ENCODE results near the gene CLSTN1. TPM values are rescaled to one million over a fixed set of nuclear protein-coding genes. Genes with fewer than 3 reads are reported as not detected.

Gene CLSTN1
- total RNA-seq, 1 experiment from 2014 or later, result 106 TPM

- peak; percentile 44 for DNase-seq (ENCODE audit: unreplicated experiment)
- H3K27ac Mint-ChIP-seq (ENCODE audit: low read depth, unreplicated experiment), result no peak overlapping the region
Measured at GRCh38 chr1:9842781-9843575, 19.2 kb upstream of the CLSTN1 start.

GRCh38 chr1:9842073-9842711 is 18.4 kb upstream of the CLSTN1 start:
- Mint-ChIP-seq H3K4me3 (ENCODE audit: unreplicated experiment) (no peak overlapping the region), H3K4me1 (ENCODE audit: insufficient read depth, unreplicated experiment) (peaks cover 22% of the 10 kb centered on the region), H3K36me3 (ENCODE audit: insufficient read depth, unreplicated experiment) (no peaks in the 10 kb centered on the region), H3K9me3 (ENCODE audit: unreplicated experiment) (no peaks in the 10 kb centered on the region), H3K27me3 (ENCODE audit: insufficient read depth, unreplicated experiment) (no peaks in the 10 kb centered on the region), H3K27ac (ENCODE audit: low read depth, unreplicated experiment) (no peak overlapping the region)
- intact Hi-C loops (cut with micrococcal nuclease), result no loop called here
- no peak for TF ChIP-seq CTCF (IDR thresholded peaks at IDR 0.05; ENCODE audit: unreplicated experiment)
- POLR2A ChIA-PET, result interaction anchor here (0.7 to 3.1 kb wide), 4 partner anchors 10 to 35 kb away, joined by 4 to 12 read pairs (median 7); no protein-coding TSS in a partner anchor
- no TSS peak for BruUV-seq (replicated peaks)
- no peak for DNase-seq (ENCODE audit: unreplicated experiment)
- CTCF ChIA-PET, result interaction anchor here (0.7 to 1.7 kb wide), 5 partner anchors 10 to 58 kb away, joined by 3 to 6 read pairs (median 4); no protein-coding TSS in a partner anchor

More at GRCh38 chr1:9842781-9843575, 19.2 kb upstream of the CLSTN1 start:
- TF ChIP-seq CTCF (IDR thresholded peaks at IDR 0.05; ENCODE audit: unreplicated experiment), result no peak
- CTCF ChIA-PET, result interaction anchor here (0.7 to 1.8 kb wide), 5 partner anchors 9 to 55 kb away, joined by 3 to 7 read pairs (median 4); no protein-coding TSS in a partner anchor
- intact Hi-C loops (cut with micrococcal nuclease), result no loop called here
- Mint-ChIP-seq H3K27me3 (ENCODE audit: insufficient read depth, unreplicated experiment) (no peaks in the 10 kb centered on the region), H3K4me3 (ENCODE audit: unreplicated experiment) (no peak overlapping the region), H3K4me1 (ENCODE audit: insufficient read depth, unreplicated experiment) (peaks cover 16% of the 10 kb centered on the region), H3K9me3 (ENCODE audit: unreplicated experiment) (no peaks in the 10 kb centered on the region), H3K36me3 (ENCODE audit: insufficient read depth, unreplicated experiment) (no peaks in the 10 kb centered on the region)
- BruUV-seq (replicated peaks), result no TSS peak
- POLR2A ChIA-PET, result interaction anchor here (0.7 to 3.1 kb wide), 5 partner anchors 9 to 34 kb away, joined by 4 to 12 read pairs (median 5); no protein-coding TSS in a partner anchor

- TF ChIP-seq CTCF (IDR thresholded peaks at IDR 0.05; ENCODE audit: unreplicated experiment), result no peak
- ChIA-PET POLR2A (interaction anchor here (1.6 to 3.1 kb wide), 3 partner anchors 11 to 19 kb away, joined by 5 to 12 read pairs (median 9); no protein-coding TSS in a partner anchor), CTCF (interaction anchor here (0.7 to 1.7 kb wide), 3 partner anchors 27 to 57 kb away, joined by 3 to 6 read pairs (median 6); no protein-coding TSS in a partner anchor)
- no peaks in the 10 kb centered on the region for H3K27me3 Mint-ChIP-seq (ENCODE audit: insufficient read depth, unreplicated experiment)
- peaks cover 28% of the 10 kb centered on the region for H3K4me1 Mint-ChIP-seq (ENCODE audit: insufficient read depth, unreplicated experiment)
- H3K4me3 Mint-ChIP-seq (ENCODE audit: unreplicated experiment), result no peak overlapping the region
- H3K9me3 Mint-ChIP-seq (ENCODE audit: unreplicated experiment), result no peaks in the 10 kb centered on the region
- no peak for DNase-seq (ENCODE audit: unreplicated experiment)
- intact Hi-C loops (cut with micrococcal nuclease), result no loop called here
- BruUV-seq (replicated peaks), result no TSS peak
- H3K27ac Mint-ChIP-seq (ENCODE audit: low read depth, unreplicated experiment), result no peak overlapping the region
- H3K36me3 Mint-ChIP-seq (ENCODE audit: insufficient read depth, unreplicated experiment), result no peaks in the 10 kb centered on the region
Measured at GRCh38 chr1:9841460-9841859, 17.7 kb upstream of the CLSTN1 start.

- DNase-seq (ENCODE audit: unreplicated experiment), result peak; percentile 69
- Mint-ChIP-seq H3K36me3 (ENCODE audit: insufficient read depth, unreplicated experiment) (no peaks in the 10 kb centered on the region), H3K4me3 (ENCODE audit: unreplicated experiment) (no peak overlapping the region), H3K27me3 (ENCODE audit: insufficient read depth, unreplicated experiment) (no peaks in the 10 kb centered on the region), H3K27ac (ENCODE audit: low read depth, unreplicated experiment) (peak overlapping the region; percentile 39), H3K9me3 (ENCODE audit: unreplicated experiment) (no peaks in the 10 kb centered on the region), H3K4me1 (ENCODE audit: insufficient read depth, unreplicated experiment) (peaks cover 41% of the 10 kb centered on the region)
- ChIA-PET CTCF (interaction anchor here (0.5 kb wide), 1 partner anchor 214 kb away, joined by 4 read pairs; no protein-coding TSS in a partner anchor), POLR2A (interaction anchor here (0.6 to 3.1 kb wide), 2 partner anchors 14 to 70 kb away, joined by 3 to 12 read pairs; no protein-coding TSS in a partner anchor)
- BruUV-seq (replicated peaks), result no TSS peak
- intact Hi-C loops (cut with micrococcal nuclease), result no loop called here
- TF ChIP-seq CTCF (IDR thresholded peaks at IDR 0.05; ENCODE audit: unreplicated experiment), result no peak
Measured at GRCh38 chr1:9840176-9840575, 16.4 kb upstream of the CLSTN1 start.

Data from MCF 10A (cell line).